Heart left ventricle (tissue), 16 donors: ENCODE data around the gene ENPP6. TPM values are rescaled to one million over a fixed set of nuclear protein-coding genes. Genes with fewer than 3 reads are reported as not detected.

Experiments
- ATAC-seq, 4 donors: fragments of 200-7000 bp; cut with Tn5 transposase; one replicate each; pipeline ENCODE4 v1.9.1; 2020 to 2022; ENCODE audit warnings: moderate library complexity in 4 of 4, mild to moderate bottlenecking in 3 of 4, moderate number of reproducible peaks in 1 of 4
- DNase-seq, 5 donors: peaks; one replicate each; pipeline ENCODE4 v3.0.0-alpha.2; 2020
- H3K27ac ChIP-seq, 12 donors: fragments of 200-600 bp; sonication (generic) in 4 of 12; one replicate each; pipeline versions ENCODE4 v1.5.0 to v1.8.0; 2016 to 2022; ENCODE audit warnings: mild to moderate bottlenecking in 2 of 12
- H3K27me3 ChIP-seq, 9 donors: fragments of 200-600 bp; sonication (generic) in 2 of 9; one replicate each; pipeline versions ENCODE4 v1.5.1 to v1.8.0; 2016 to 2022; ENCODE audit warnings: mild to moderate bottlenecking in 3 of 9
- H3K36me3 ChIP-seq, 9 donors: fragments of 200-600 bp; sonication (generic) in 2 of 9; one replicate each; pipeline versions ENCODE4 v1.5.0 to v1.8.0; 2018 to 2022; ENCODE audit warnings: mild to moderate bottlenecking in 2 of 9
- H3K4me1 ChIP-seq, 12 donors: fragments of 200-600 bp; sonication (generic) in 4 of 12; one replicate each; pipeline versions ENCODE4 v1.5.0 to v1.8.0; 2016 to 2022; ENCODE audit warnings: mild to moderate bottlenecking in 3 of 12
- H3K4me3 ChIP-seq, 12 donors: fragments of 200-600 bp; sonication (generic) in 4 of 12; one replicate each; pipeline versions ENCODE4 v1.5.0 to v1.8.0; 2017 to 2022; ENCODE audit warnings: mild to moderate bottlenecking in 9 of 12, moderate library complexity in 4 of 12
- H3K9me3 ChIP-seq, 12 donors: fragments of 200-600 bp; sonication (generic) in 4 of 12; one replicate each; pipeline versions ENCODE4 v1.5.0 to v1.8.0; 2016 to 2022; ENCODE audit warnings: mild to moderate bottlenecking in 1 of 12
- POLR2A ChIP-seq, 2 donors: fragments of 450-650 bp; IDR thresholded peaks; one replicate each; pipeline ENCODE4 v1.6.1; 2017; ENCODE audit warnings: antibody characterized with exemption in 2 of 2, mild to moderate bottlenecking in 2 of 2, moderate library complexity in 2 of 2
- WGBS, 4 donors: extraction: QIAGEN DNeasy Blood & Tissue Kit in 2 of 4; methylation state at CpG; one replicate each; pipeline versions ENCODE4 v1.1.5 to v1.1.7; 2013 to 2018; 5-methylcytosine and 5-hydroxymethylcytosine counted together
- intact Hi-C, 10 donors: fragments of 100-400 bp; cut with DNase I; formaldehyde crosslinking; loops; one replicate each; pipeline versions ENCODE4 v1.11.1 to v1.14.2; 2022
- polyA plus RNA-seq, 2 donors: library from polyadenylated mRNA; stranded (reverse); fragments of 200-250 nt; gene quantifications; one replicate each; pipeline ENCODE4 v1.2.3, GENCODE V29; 2013
- total RNA-seq, 9 donors: library from RNA; depleted of rRNA in 2 of 9; stranded (reverse); fragments of >200 nt in 2 of 9; fragmentation: NEBNext Ultra II Directional in 3 of 9; extraction: Animal tissue kit (Norgen Biotek cat#: 25700) in 3 of 9; gene quantifications; one replicate each; pipeline versions ENCODE4 v1.1.0 to v1.2.4, GENCODE V29; 2016 to 2023
- TF ChIP-seq, protein P1 (sequence below), 12 donors: fragments of 200-600 bp; sonication (generic) in 4 of 12; IDR thresholded peaks; one replicate each; pipeline versions ENCODE4 v1.5.0 to v1.8.0; 2018 to 2022; ENCODE audit warnings: antibody characterized with exemption in 12 of 12, mild to moderate bottlenecking in 5 of 12
- donor health status: ischemic (EF 13 %, LVEDD 7.1; RV severe dilation, severe dysfunction).
- donor health status: healthy with polysubstance abuse.
- donor health status: DM: no; HTN: yes; CAD: no.
- donor health status: DM: no; HTN: no; CAD: no.
- donor health status: ischemic (EF 25% LVEDD 6.9; RV normal size, moderate dysfunction).
- donor health status: ischemic (EF 25% LVEDD 5.7; RV mildly dilated, moderate dysfunction).
- donor health status: healthy.
- donor health status: DM: yes; HTN: yes; CAD: no.
- donor health status: ischemic (EF 35%, LVEDD 5.7; RV mildly dilated, moderate dysfunction).
- donor health status: nonischemic (EF 11% LVEDD 7.7; RV severe dilation, severe dysfunction).
- donor health status: DM: yes; HTN: yes; CAD: no.
- donor health status: PGD.
- donor health status: ischemic (EF 29% LVEDD 5.4; RV normal size, mild dysfunction).
- donor health status: nonischemic (EF 23%, LVEDD 6.1; RV moderate dilation, normal function).

Gene ENPP6
- total and polyA plus RNA-seq, 11 donors, result 0.03 to 0.35 (median 0.19) TPM; not detected in 2

DNA sequence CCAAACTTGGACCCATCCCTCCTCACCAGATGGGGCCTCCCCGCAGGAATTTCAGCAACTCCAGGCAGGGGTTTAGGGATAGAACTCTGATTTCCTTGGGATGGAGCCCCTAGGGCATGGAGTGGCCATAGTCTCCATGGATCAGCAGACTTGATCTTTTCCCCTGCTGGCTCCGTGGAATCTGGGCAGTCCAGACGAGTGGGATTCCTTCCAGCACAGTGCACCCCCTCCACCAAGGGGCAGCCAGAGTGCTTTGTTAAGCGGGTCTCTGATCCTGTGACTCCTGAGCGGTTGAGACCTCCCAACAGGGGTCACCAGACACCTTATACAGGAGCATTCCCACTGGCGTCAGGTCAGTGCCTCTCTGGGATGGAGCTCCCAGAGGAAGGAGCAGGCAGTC is 40.4 kb downstream of the ENPP6 start:
- TF ChIP-seq POLR2A (IDR thresholded peaks at IDR 0.05), result no peak
- Histone ChIP-seq H3K4me3 (no peak overlapping the region), H3K4me1 (no peaks in the 10 kb centered on the region), H3K27me3 (no peaks in the 10 kb centered on the region), H3K27ac (no peak overlapping the region), H3K36me3 (no peaks in the 10 kb centered on the region), H3K9me3 (peaks cover 0 to 23% (median 5%) of the 10 kb centered on the region in 12 donors)
- WGBS, 4 donors, result 80 to 87% (median 85%) methylated on average over 6 of the region's 6 CpGs
- intact Hi-C loops, result no loop called here
- no peak for ATAC-seq
- DNase-seq, result no peak

DNA sequence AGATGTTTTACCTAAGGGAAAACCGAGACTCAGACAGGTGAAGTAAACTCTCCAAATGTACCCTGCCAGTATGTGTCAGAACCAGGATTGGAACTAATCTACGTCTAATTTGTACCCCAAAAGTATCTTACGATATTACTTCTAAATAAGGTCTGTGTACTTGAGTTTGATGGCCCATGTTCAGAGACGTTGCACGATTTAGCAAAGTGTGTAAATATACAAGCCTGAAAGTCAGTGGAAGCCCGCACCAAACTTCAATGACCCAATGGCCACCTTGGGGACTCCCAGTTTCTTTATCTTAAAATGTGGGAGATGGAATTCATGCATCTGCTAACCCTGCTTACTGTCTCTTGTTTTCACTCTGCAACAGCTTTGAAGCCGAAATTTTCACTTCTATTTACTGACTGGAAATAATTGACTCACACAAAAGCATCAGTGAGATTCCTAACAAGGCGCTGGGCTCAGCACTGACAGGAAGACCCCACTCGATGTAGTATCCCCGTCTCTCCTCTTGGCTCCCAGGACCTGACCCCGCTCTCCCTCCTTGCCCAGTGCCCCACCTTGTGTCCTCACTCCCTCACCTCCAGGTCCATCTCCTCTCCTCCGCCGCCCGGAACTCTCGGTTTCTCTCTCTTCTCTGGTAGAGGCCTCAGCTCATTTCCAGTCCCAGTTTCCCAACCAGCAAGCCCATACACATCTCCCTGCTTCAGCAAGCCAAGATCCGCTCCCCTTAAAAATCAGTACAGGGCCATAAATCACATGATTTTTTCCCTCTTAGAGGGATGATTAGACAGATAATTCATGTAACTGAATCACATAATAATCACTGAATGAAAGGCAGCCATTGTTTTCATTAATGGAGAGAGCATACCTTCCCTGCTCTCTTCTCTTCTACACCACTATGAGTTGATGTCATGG is 42.8 kb downstream of the ENPP6 start:
- Histone ChIP-seq H3K4me1 (no peaks in the 10 kb centered on the region), H3K9me3 (peaks cover 0 to 11% (median 5%) of the 10 kb centered on the region in 12 donors), H3K36me3 (no peaks in the 10 kb centered on the region), H3K27me3 (no peaks in the 10 kb centered on the region), H3K4me3 (no peak overlapping the region), H3K27ac (no peak overlapping the region)
- ATAC-seq, result no peak
- TF ChIP-seq, protein P1, sequence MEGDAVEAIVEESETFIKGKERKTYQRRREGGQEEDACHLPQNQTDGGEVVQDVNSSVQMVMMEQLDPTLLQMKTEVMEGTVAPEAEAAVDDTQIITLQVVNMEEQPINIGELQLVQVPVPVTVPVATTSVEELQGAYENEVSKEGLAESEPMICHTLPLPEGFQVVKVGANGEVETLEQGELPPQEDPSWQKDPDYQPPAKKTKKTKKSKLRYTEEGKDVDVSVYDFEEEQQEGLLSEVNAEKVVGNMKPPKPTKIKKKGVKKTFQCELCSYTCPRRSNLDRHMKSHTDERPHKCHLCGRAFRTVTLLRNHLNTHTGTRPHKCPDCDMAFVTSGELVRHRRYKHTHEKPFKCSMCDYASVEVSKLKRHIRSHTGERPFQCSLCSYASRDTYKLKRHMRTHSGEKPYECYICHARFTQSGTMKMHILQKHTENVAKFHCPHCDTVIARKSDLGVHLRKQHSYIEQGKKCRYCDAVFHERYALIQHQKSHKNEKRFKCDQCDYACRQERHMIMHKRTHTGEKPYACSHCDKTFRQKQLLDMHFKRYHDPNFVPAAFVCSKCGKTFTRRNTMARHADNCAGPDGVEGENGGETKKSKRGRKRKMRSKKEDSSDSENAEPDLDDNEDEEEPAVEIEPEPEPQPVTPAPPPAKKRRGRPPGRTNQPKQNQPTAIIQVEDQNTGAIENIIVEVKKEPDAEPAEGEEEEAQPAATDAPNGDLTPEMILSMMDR (IDR thresholded peaks at IDR 0.05), result no peak
- 88 to 93% (median 90%) methylated on average over 16 of the region's 16 CpGs for WGBS, 4 donors
- intact Hi-C loops, result no loop called here
- no peak for DNase-seq

DNA sequence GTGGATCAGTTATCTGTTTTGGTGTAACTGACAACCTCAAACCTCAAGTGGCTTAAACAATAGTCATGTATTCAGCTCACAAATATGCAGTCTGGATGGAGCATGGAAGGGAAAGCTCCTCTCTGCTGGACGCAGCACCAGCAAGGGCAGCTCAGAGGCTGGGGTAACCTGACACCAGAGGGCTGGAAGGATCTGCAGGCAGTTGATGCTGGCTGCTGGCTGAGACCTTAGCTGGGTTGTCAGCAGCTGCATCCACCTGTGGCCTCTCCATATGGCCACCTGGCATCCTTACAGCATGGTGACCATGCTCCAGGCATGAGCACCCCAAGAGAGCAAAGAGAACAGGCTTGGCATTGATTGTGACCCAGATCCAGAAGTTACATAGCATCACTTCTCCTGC is 46.7 kb downstream of the ENPP6 start:
- Histone ChIP-seq H3K9me3 (no peaks in the 10 kb centered on the region), H3K4me1 (peaks cover 0 to 7% (median 1%) of the 10 kb centered on the region in 12 donors), H3K27me3 (peaks cover 0 to 17% (median 0%) of the 10 kb centered on the region in 9 donors), H3K4me3 (no peak overlapping the region), H3K36me3 (no peaks in the 10 kb centered on the region), H3K27ac (no peak overlapping the region)
- no peak for TF ChIP-seq POLR2A (IDR thresholded peaks at IDR 0.05)
- TF ChIP-seq, protein P1 (IDR thresholded peaks at IDR 0.05), result no peak
- DNase-seq (peak in 2 of 5 donors; percentile 32 to 37), ATAC-seq (peak in 2 of 4 donors; percentile 28 to 64)
- intact Hi-C loops, result no loop called here
- 40 to 68% (median 56%) methylated on average over 1 of the region's 1 CpG for WGBS, 4 donors

DNA sequence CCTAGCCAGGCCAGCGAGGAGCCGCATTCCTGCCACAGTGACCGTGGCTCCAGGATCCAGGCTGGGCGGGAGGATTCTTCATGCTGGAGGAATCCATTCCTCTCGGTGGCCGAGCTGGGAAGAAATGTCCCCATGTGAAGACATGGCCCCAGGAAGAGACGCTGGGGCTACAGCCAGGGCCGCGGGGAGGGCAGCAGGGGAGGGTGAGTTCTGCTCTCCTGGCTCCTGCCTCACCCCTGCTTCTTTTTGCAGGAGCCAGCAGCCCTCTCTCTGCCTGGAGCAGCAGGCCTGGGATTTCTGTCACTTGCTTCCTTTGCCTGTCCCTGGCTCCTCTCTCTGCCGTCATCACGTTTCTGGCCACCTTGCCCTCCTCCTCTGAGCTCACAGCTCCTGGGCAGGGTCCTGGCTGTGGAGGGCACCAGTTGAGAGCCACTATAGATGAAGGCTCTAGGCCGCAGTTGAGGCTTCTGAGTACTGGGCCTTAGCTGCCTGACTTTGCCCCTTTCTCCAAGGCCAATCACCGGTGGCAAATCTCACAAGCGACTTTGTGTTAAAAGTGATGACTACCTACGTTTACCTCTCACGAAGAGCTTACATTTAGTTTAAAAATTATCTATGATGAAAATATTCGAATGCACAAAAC is 48.3 kb downstream of the ENPP6 start:
- no peaks in the 10 kb centered on the region for H3K36me3 ChIP-seq

More for the DNA sequence above, 48.3 kb downstream of the ENPP6 start:
- H3K27me3 ChIP-seq, result peaks cover 0 to 27% (median 0%) of the 10 kb centered on the region in 9 donors
- DNase-seq, result no peak
- no peaks in the 10 kb centered on the region for H3K9me3 ChIP-seq
- 78 to 79% (median 79%) methylated on average over 17 of the region's 17 CpGs for WGBS, 4 donors
- no peak for ATAC-seq
- TF ChIP-seq, protein P1 (IDR thresholded peaks at IDR 0.05), result no peak
- no peak for TF ChIP-seq POLR2A (IDR thresholded peaks at IDR 0.05)
- no peak overlapping the region for H3K27ac ChIP-seq
- peaks cover 0 to 7% (median 1%) of the 10 kb centered on the region in 12 donors for H3K4me1 ChIP-seq
- intact Hi-C loops, result loop anchor here in 9 of 10 donors (2.0 to 10.0 kb wide), 9 partner anchors 67 to 697 kb away; partner anchors contain the start of gene STOX2 (in 1 of the 9)
- H3K4me3 ChIP-seq, result no peak overlapping the region
